Activated T-cell treated with anti-CD3 and anti-CD28 coated beads, Interleukin-2, amount 50 U/mL, for 1 hour (primary cell): ENCODE measurements around the gene COLEC11.
"Not testable (repeated sequence)": the region's sequence is repeated elsewhere in the genome, so short reads cannot be mapped to it uniquely, and the experiment has no call there.

Experiments used
- DNase-seq: peaks from one replicate; pipeline ENCODE4 v3.0.0-alpha.2; 2020

The COLEC11 gene

GRCh38 chr2:3606370-3607201, 11.7 kb downstream of the COLEC11 start:
- DNase-seq, result no peak

DNA sequence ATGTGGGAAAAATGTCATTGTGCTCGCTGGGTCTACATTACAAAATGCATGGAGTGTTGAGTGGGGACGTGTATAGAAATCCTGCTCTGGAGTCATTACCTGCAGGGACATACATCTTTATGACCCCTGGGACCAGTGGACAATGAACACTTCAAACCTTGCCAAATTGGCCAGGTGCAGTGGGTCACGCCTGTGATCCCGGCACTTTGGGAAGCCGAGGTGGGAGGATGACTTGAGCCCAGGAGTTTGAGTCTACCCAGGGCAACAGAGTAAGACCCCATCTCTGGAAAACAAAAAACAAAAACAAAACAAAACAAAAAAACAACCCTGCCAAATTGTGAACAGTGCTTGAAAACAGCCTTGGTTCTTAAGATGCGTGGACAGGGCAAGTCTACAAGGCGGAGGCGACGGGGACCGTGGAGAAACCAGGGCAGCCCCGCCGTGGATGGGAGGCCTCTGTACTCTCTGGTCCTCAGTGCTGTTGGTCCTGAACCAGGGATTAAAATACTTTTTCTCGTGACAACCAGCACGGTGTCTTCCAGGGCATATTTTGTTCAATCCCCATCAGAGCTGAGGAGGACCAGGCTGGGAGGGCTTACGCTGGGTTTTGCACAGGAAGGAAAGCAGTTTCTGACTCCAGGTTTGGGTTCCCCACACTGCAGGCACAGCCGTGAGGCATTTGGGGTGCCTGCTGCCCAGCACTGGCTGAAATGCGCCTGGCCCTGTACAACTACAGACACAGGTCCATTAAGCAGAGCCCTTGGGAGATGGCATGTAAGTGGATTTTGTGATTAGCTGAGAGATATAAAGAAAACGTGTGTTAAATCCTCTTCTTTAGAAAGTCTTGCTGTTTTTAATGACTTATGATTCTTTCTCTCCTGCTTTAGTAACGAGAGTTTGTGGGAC, 13.7 kb downstream of the COLEC11 start:
- DNase-seq, result no peak

- not testable (repeated sequence) for DNase-seq
Measured at GRCh38 chr2:3609279-3609673, 14.4 kb downstream of the COLEC11 start.

DNA sequence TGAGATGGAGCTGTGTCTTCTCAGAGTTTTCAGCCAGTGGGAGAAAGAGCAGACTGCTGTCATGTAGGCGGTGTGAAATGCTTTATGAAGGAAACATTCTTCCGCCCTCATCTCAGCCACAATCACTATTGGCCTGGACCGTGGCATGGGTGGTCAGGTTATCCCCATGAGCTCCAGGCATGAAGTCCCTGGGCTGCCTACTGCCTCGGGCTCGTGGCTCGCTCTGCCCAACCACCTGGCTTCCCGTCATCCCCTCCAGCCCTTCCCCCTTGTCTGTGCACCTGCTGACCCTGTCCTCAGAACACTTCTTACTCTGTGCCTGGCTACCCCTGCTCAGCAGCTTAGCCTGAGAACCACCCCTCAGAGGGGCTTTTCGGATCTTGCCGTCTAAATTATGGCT, 15.5 kb downstream of the COLEC11 start:
- no peak for DNase-seq

GRCh38 chr2:3610881-3611505, 16.1 kb downstream of the COLEC11 start:
- no peak for DNase-seq

DNA sequence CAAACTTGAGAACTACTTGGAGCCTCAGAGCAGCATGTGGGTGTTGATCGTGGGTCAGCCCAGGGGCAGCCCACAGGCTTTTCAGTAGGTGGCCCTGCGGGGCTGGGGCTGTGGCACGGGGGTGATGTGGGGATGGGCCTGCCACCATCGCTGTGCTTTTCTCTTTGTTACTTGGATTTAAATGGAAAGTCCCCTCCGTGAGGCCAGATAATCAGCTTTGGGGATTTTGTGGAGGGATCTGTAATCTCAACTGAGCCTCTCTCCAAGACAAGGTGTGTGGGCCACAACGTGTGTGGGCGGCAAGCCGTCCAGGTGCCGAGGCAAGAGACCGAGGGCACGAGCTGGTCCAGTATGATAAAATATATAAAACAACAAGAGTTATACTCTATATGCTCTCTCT, 16.7 kb downstream of the COLEC11 start:
- no peak for DNase-seq

- peak; percentile 7 for DNase-seq
Measured at GRCh38 chr2:3612639-3613523, 18.0 kb downstream of the COLEC11 start.

DNA sequence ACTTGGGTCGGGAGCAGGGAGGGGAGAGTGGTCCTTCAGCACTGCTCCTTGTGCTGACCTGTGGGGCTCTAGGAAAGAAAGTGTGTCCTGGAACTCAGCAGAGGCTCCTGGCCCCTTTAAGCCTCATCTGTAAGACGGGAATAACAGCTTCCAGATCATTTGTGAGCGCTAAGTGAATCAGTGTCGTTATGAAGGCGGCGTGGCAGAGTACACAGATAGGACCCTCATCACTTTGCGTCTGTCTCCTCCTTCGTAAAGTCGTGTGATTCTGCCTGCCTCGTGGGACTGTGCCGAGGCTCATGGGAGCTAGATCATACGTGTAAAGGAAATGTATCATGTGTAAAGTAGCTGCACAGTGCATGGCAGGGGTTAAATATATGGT, 18.6 kb downstream of the COLEC11 start:
- DNase-seq, result no peak

DNA sequence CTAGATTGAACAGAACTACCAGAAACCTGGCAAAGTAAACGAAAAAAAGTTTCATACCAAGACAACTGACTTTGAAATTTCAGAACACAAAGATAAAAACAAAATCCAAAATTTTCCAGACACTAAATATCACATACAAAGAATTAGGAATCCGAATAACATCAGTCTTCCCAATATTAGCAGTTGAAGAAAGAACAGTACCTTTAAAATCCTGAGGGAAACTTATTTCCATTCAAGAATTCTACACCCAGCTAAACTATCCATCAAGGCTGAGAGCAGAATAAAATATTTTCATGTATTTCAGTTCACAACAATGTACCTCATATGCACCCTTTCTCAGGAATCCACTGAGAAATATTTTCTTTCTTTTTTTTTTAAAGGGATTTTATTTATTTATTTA, 19.8 kb downstream of the COLEC11 start:
- not testable (repeated sequence) for DNase-seq

GRCh38 chr2:3615541-3616200, 20.8 kb downstream of the COLEC11 start:
- DNase-seq, result peak; percentile 2

- not testable (repeated sequence) for DNase-seq
Measured at GRCh38 chr2:3616435-3617197, 21.7 kb downstream of the COLEC11 start.

GRCh38 chr2:3617198-3617890, 22.4 kb downstream of the COLEC11 start:
- no peak for DNase-seq

- DNase-seq, result no peak
Measured at GRCh38 chr2:3618367-3618766, 23.5 kb downstream of the COLEC11 start.

DNA sequence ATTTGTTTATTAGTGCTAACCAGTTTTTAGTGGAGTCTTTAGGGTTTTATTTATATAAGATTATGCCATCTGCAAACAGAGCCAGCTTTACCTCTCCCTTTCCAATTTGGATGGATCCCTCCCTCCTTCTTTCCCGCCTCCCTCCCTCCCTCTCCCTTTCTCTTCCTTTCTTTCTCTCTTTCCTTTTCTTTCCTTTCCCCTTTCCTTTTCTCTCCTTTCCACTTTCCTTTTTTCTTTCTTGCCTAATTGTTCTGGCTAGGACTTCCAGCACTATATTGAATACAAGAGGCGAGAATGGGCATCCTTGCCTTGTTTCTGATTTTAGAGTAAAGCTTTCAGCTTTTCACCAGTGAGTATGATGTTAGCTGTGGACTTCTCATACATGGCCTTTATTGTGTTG, 24.1 kb downstream of the COLEC11 start:
- no peak for DNase-seq

GRCh38 chr2:3619661-3620060, 24.7 kb downstream of the COLEC11 start:
- not testable (repeated sequence) for DNase-seq

- no peak for DNase-seq
Measured at GRCh38 chr2:3620834-3621233, 25.9 kb downstream of the COLEC11 start.

- no peak for DNase-seq
Measured at GRCh38 chr2:3622967-3623366, 28.1 kb downstream of the COLEC11 start.

DNA sequence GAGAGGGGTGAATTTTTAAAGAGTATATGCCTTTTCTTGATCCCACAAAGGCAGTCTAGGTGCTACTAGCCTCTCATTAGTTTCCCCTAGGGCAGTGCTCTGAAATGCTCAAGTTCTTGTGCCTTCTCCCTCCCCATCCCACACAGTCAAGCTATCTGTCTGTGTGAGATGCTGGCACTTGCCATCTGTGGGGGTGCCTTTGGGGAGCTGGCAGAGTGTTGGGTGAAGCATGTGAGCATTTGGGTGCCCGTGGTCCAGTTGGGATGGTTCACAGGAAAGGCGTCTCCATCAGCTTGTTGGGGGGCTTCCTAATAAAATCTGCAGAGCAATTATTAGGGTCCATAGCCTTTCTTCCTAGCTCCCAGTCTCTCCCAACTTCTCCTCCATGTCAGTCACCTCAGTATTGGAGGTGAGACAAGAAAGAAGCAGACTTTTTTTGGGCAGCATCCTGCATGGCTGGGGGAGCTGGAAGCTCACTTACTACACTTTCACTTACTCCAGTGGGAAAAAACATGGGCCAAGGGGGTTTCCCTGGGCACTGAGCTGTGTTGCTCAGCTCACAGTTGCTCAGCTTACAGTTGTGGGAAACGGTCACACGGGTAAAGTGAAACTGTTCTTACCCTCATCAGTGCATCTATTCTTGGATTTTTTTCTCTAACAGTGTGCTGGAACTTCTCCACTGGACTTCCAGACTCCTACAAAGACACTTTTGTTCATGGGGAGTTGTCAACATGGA, 29.3 kb downstream of the COLEC11 start:
- peak; percentile 3 for DNase-seq

GRCh38 chr2:3625186-3625585, 30.3 kb downstream of the COLEC11 start:
- peak; percentile 2 for DNase-seq
